ENCODE measurements around the gene LMOD3.

LMOD3 gene

DNA sequence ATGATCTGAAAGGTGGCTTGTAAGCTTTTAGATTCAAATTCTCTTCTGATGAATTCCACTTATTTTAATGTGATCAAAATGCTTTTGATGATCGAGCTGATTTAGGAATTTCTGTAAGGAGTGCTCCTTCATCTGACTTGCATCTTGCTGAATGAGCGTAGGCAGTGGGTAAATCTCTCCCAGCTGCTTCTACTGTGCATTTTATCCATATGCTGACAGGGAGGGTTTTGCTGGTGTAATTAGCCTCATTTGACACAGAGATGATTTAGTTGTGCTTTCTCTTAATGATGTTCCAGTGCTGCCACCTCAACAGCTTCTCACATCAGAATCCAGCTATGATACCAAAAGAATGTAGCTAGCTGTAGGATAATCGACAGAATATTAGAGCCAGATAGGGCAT, 3.8 kb upstream of the LMOD3 start:
- FAIRE-seq, result no peak
- DNase-seq (ENCODE audit: low spot score), result no peak

- FAIRE-seq, result no peak
- DNase-seq (ENCODE audit: low spot score), result no peak
These were observed 445 bp downstream of the LMOD3 start for GRCh38 chr3:69121950-69122349.

DNA sequence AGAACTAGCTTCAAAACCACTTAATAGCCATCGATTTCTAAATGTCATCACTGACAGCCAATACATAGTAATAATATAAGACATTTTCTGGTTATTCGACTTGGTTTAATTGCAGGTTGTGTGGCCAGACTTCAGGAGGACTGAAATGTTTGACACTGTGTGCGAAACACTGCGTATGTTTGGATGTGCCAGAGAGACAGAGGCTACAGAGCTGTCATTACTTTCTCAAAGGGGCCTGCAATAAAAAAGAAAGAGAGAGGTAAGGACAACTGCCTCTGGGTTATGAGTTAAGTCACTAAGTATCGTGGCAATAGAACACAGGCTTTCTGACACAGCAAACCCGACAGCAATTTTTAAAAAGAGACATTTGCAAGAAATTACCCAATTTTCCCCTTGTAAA, 882 bp downstream of the LMOD3 start:
- FAIRE-seq, result no peak
- no peak for DNase-seq (ENCODE audit: low spot score)

DNA sequence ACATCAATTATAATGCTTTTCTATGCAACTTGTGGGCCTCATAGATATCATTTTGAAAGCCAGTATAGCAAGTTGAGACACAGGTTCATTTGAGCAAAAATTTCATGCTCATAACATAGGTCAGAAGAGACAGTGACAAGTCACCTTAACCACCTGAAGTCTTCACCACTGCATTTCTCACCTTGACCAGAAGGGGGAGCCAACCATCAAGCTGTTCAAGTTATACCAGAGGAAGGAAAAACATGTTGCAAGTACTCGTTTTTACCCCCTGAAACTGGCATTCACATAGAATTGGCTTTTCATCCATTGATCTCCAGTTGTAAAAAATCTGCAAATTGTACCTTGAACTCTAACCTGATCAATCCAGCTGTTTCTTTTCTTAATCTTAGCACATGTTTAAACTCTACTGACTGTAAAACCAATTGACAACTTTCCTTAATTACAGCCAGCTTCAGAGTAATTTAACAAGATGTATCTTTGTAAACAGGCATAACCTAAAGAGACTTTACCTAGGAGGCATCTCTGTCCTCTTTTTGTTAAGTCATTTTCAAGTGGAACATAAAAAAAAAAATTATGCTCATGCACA, 1.4 kb downstream of the LMOD3 start:
- DNase-seq (ENCODE audit: low spot score), result peak; percentile 58
- FAIRE-seq, result peak; percentile 72

- FAIRE-seq, result no peak
- DNase-seq (ENCODE audit: low spot score), result no peak
These were observed 2.7 kb downstream of the LMOD3 start for GRCh38 chr3:69119681-69120080.

- DNase-seq (ENCODE audit: low spot score) (no peak), FAIRE-seq (no peak)
These were observed 3.3 kb downstream of the LMOD3 start for GRCh38 chr3:69119138-69119537.

- FAIRE-seq (no peak), DNase-seq (ENCODE audit: low spot score) (no peak)
These were observed 3.8 kb downstream of the LMOD3 start for GRCh38 chr3:69118555-69118954.

- DNase-seq (ENCODE audit: low spot score) (no peak), FAIRE-seq (no peak)
These were observed 5.5 kb downstream of the LMOD3 start for GRCh38 chr3:69116897-69117296.

DNA sequence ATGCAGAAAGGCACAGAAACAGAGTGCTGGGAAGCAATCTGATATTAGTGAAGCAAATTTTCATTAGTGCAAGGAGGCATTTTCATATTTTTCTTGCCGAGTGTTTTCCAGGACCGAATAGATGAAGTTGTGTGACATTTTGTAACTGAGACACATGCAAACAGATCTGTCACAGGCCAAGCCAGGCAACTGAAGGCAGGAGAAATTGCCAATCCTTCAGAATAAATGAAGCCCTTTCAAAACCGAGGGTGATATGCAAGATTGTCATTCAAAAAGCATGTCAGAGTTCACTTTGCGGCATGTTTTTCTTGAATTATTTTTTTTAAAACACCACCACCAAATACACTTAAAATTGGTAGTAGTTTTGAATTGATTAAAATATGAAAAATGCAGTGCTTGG, 6.2 kb downstream of the LMOD3 start:
- DNase-seq (ENCODE audit: low spot score) (no peak), FAIRE-seq (no peak)

DNA sequence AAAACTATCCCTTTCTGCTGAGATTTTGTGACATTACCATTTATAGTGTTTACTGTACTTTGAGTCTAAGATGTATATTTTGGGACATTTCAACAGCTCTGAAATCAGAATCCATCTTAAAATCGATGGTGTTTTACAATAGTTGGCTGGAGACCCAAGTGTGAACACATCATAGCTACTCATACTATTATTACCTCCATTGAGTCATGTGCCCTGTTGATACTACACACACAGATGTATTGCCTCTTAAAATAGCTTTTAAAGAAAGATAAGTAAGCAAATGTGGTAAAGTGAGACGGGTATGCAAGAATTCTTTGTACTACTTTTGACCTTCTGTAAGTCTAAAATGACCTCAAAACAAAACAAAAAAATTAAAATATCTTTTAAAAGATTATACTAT, 6.7 kb downstream of the LMOD3 start:
- DNase-seq (ENCODE audit: low spot score) (no peak), FAIRE-seq (no peak)

DNA sequence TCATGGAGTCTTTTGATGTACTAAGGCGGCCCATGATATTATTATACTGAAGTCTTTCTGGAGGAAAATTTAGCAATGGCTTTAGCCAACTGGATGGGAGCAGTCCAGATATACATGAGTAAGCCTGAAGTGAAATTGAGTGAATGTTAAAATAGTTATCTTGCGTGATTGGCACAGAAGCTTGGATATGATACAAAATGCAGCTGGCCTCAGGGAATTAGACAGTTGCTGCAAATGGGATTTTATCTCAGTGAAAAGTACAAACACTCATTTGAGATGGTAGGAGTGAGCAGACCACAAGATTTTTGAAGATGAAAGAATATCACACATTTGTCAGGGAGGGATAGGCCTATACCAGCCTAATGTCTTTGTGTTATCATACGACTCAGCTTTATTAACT, 8.9 kb downstream of the LMOD3 start:
- DNase-seq (ENCODE audit: low spot score) (no peak), FAIRE-seq (no peak)

GRCh38 chr3:69110941-69111546, 11.4 kb downstream of the LMOD3 start:
- FAIRE-seq, result no peak
- no peak for DNase-seq (ENCODE audit: low spot score)

DNA sequence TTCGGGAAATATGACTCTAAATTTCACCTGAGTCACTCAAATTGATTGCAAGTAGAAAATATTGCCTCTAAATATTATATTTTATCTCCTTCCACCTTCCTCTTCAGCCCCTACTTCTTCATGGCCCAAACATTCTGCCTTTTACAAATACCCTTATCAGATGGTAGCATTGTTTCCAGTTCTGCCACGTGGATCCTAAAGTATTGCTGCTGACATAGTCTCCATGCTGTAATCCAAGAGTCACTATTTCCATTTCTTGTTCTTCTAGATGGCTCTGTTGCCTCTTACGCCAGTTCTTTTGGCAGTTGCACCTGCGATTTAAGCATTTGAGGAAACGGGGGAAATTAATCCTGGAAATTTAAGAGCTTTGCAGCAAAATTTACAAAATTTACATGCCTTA, 13.6 kb downstream of the LMOD3 start:
- no peak for FAIRE-seq

DNA sequence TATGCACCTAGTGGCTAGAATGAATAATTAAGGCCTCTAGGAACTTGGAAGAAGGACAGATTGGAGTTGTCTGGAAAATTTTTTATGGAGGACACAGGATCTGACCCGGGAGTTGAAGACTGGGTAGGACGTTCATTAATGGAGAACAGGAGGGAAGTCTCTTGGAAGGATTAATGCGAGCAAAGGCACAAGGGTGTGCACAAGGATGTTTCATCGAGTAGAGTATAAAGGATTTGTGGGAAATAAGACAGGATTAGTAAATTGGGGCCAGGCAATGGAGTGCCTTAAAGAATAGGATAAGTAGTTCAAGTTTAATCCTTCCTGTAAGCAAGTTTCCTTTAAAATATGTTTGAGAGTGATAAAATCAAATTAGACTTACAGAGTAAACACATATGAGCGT, 14.6 kb downstream of the LMOD3 start:
- no peak for DNase-seq (ENCODE audit: low spot score)
- FAIRE-seq, result no peak

More for the DNA sequence above, 13.6 kb downstream of the LMOD3 start:
- no peak for DNase-seq (ENCODE audit: low spot score)

DNA sequence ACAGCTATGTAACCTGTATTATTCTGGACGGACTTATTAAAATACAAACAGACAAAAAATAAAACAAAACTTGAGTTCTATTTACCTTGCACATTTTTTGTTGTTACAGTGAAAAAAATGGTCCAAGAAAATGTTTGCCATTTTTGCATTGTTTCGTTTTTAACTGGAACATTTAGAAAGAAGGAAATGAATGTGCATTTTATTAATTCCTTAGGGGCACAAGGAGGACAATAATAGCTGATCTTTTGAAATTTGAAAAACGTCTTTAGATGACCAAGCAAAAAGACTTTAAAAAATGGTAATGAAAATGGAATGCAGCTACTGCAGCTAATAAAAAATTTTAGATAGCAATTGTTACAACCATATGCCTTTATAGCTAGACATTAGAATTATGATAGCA, 17.1 kb downstream of the LMOD3 start:
- DNase-seq (ENCODE audit: low spot score) (no peak), FAIRE-seq (no peak)

DNA sequence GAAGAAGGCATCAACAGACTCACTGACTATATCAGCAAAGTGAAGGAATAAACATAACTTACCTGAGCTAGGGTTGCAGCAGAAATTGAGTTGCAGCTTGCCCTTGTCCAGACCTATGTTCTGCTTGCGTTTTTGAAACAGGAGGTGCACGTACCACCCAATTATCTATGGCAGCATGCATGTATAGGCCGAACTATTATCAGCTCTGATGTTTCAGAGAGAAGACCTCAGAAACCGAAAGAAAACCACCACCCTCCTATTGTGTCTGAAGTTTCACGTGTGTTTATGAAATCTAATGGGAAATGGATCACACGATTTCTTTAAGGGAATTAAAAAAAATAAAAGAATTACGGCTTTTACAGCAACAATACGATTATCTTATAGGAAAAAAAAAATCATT, 17.8 kb downstream of the LMOD3 start:
- FAIRE-seq, result no peak
- DNase-seq (ENCODE audit: low spot score), result no peak

DNA sequence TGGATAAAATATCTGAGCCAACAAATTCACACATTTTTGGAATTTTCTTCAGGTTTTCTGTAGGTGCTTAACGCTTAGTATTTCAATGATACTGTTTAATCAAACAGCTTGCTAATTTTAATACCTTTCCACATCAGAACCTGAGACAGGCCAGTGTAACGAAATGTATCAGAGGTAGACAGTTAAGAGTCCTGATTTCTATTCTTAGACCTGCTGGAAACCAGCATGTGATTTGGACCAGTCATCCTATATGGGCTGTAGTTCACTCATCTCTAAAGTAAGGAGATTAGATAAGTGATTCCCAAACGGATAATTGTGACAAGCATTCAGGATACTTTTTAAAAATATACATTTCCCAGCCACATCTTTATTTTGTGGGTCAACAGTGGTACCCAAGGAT, 19.3 kb downstream of the LMOD3 start:
- DNase-seq (ENCODE audit: low spot score) (no peak), FAIRE-seq (no peak)

GRCh38 chr3:69102384-69102783, 20.0 kb downstream of the LMOD3 start:
- FAIRE-seq (no peak), DNase-seq (ENCODE audit: low spot score) (no peak)

GRCh38 chr3:69099576-69099975, 22.8 kb downstream of the LMOD3 start:
- FAIRE-seq, result no peak
- no peak for DNase-seq (ENCODE audit: low spot score)

DNA sequence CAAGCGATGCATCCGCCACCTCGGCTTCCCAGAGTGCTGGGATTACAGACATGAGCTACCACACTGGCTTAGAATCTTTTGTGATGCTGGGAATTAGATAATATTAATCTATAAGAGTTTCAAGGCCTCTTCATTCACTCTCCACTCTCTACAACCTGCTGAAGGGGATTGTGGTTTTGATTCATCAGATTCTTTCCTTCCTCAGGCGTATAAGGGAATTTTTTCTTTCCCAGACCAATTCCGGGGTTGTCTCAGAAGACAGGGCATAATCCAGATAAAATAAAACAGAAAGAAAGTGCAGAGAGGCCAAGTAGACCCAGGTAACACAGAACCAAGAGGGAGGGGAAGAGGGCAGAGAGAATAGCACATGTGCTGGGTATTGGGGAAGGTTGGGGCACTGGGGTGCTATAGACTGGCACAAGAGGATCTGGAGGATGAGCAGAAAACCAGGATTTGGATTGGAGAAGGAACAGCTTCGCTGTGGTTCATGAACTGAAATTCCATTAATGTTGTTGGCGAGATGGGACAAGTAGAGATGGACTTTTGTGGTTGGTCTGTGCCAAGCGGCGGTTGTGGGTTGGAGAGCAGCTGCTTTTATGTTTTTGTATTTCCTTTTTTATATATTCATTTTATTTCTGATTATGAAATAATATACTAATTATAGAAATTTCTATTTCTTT, 24.8 kb downstream of the LMOD3 start:
- FAIRE-seq, result no peak
- no peak for DNase-seq (ENCODE audit: low spot score)

- FAIRE-seq (no peak), DNase-seq (ENCODE audit: low spot score) (no peak)
These were observed 26.1 kb downstream of the LMOD3 start for GRCh38 chr3:69096299-69096698.

DNA sequence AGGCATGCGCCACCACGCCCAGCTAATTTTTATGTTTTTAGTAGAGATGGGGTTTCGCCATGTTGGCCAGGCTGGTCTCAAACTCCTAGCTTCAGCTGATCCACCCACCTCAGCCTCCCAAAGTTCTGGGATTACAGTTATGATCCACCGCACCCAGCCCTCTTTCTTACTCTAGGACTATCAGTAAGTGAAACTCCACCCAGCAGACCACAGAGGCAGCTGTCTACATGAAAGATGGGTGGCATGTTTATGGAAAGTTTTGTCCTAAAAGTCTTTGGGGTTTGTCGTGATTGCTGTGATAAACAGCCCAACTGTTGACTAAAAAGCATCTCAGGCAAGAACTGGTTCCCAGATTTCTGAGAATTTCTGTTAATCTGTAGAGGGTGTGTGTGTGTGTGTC, 26.8 kb downstream of the LMOD3 start:
- no peak for DNase-seq (ENCODE audit: low spot score)
- FAIRE-seq, result no peak

All from urothelium cell line (cell line).